ENCODE results near the gene ZSCAN26. TPM values are rescaled to one million over a fixed set of nuclear protein-coding genes. Genes with fewer than 3 reads are reported as not detected.
"Not testable (repeated sequence)": the region's sequence is repeated elsewhere in the genome, so short reads cannot be mapped to it uniquely, and the experiment has no call there.

Gene ZSCAN26
- polyA plus RNA-seq, 1 donor from 2014 or later: 91.2 TPM

DNA sequence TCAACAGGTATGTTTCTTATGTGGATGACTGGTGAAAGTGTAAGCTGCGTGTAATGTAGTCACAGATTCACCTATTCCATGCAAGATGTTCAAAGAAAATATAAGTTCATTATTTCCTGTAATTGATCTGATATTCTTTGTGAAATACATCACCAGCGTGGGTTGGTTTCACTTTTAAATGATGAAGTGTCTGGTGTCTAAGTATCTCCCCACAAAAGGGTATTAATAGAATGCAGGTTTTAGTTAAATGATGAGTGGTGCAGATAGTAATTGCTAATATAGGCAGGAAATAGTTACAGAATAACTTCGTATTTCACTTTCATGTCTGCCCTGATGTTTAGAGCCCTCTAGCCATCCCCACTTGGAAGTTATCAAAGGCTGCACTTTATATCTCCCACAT, 36.6 kb downstream of the ZSCAN26 start:
- H3K4me2 ChIP-seq (ENCODE audit: low read length): no peak overlapping the region

DNA sequence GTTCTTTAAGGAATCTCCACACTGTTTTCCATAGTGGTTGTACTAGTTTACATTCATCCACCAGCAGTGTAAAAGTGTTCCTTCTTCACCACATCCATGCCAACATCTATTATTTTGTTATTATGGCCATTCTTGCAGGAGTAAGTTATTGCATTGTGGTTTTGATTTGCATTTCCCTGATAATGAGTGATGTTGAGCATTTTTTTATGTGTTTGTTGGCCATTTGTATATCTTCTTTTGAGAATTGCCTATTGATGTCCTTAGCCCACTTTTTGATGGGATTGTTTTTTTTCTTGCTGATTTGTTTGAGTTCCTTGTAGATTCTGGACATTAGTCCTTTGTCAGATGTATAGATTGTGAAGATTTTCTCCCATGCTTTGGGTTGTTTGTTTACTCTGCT, 39.4 kb downstream of the ZSCAN26 start:
- not testable (repeated sequence) for H3K9me3 ChIP-seq (ENCODE audit: low read length); H3K79me2 ChIP-seq (replicated peaks; ENCODE audit: insufficient read depth, low read length); H3K4me3 ChIP-seq (ENCODE audit: low read length); H2AFZ ChIP-seq (ENCODE audit: low read depth, low read length); H3K36me3 ChIP-seq (ENCODE audit: insufficient read depth, low read length); H3K27ac ChIP-seq (ENCODE audit: low read length); H3K27me3 ChIP-seq (ENCODE audit: insufficient read depth, low read depth, low read length); H4K20me1 ChIP-seq (ENCODE audit: insufficient read depth); H3K9me2 ChIP-seq (ENCODE audit: insufficient read depth, low read length); H3K4me2 ChIP-seq (ENCODE audit: low read length); H3K9ac ChIP-seq (ENCODE audit: low read length); H3F3A ChIP-seq (ENCODE audit: insufficient read depth, low read length, poor library complexity, severe bottlenecking)

More for the DNA sequence above, 36.6 kb downstream of the ZSCAN26 start:
- H3K9me3 ChIP-seq (ENCODE audit: low read length): no peaks in the 10 kb centered on the region
- H3K79me2 ChIP-seq (replicated peaks; ENCODE audit: insufficient read depth, low read length): no peaks in the 10 kb centered on the region
- H4K20me1 ChIP-seq (ENCODE audit: insufficient read depth): no peaks in the 10 kb centered on the region
- H3K9me2 ChIP-seq (ENCODE audit: insufficient read depth, low read length): no peaks in the 10 kb centered on the region
- H3K27me3 ChIP-seq (ENCODE audit: insufficient read depth, low read depth, low read length): no peaks in the 10 kb centered on the region
- TF ChIP-seq MXI1 (conservative IDR thresholded peaks at IDR 0.05; ENCODE audit: poor library complexity, severe bottlenecking) (no peak), POLR2AphosphoS5 (IDR thresholded peaks at IDR 0.05) (no peak), SMC3 (conservative IDR thresholded peaks at IDR 0.05; ENCODE audit: poor library complexity) (no peak), TAF1 (IDR thresholded peaks at IDR 0.05; ENCODE audit: low read depth) (no peak), EP300 (conservative IDR thresholded peaks at IDR 0.05; ENCODE audit: poor library complexity, severe bottlenecking) (no peak), EZH2 (IDR thresholded peaks at IDR 0.05; ENCODE audit: borderline replicate concordance, insufficient read depth, low read length, poor library complexity, severe bottlenecking) (no peak)
- TF ChIP-seq, protein P1, sequence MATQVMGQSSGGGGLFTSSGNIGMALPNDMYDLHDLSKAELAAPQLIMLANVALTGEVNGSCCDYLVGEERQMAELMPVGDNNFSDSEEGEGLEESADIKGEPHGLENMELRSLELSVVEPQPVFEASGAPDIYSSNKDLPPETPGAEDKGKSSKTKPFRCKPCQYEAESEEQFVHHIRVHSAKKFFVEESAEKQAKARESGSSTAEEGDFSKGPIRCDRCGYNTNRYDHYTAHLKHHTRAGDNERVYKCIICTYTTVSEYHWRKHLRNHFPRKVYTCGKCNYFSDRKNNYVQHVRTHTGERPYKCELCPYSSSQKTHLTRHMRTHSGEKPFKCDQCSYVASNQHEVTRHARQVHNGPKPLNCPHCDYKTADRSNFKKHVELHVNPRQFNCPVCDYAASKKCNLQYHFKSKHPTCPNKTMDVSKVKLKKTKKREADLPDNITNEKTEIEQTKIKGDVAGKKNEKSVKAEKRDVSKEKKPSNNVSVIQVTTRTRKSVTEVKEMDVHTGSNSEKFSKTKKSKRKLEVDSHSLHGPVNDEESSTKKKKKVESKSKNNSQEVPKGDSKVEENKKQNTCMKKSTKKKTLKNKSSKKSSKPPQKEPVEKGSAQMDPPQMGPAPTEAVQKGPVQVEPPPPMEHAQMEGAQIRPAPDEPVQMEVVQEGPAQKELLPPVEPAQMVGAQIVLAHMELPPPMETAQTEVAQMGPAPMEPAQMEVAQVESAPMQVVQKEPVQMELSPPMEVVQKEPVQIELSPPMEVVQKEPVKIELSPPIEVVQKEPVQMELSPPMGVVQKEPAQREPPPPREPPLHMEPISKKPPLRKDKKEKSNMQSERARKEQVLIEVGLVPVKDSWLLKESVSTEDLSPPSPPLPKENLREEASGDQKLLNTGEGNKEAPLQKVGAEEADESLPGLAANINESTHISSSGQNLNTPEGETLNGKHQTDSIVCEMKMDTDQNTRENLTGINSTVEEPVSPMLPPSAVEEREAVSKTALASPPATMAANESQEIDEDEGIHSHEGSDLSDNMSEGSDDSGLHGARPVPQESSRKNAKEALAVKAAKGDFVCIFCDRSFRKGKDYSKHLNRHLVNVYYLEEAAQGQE (IDR thresholded peaks at IDR 0.05; ENCODE audit: borderline replicate concordance): no peak
- TF ChIP-seq, protein P2, sequence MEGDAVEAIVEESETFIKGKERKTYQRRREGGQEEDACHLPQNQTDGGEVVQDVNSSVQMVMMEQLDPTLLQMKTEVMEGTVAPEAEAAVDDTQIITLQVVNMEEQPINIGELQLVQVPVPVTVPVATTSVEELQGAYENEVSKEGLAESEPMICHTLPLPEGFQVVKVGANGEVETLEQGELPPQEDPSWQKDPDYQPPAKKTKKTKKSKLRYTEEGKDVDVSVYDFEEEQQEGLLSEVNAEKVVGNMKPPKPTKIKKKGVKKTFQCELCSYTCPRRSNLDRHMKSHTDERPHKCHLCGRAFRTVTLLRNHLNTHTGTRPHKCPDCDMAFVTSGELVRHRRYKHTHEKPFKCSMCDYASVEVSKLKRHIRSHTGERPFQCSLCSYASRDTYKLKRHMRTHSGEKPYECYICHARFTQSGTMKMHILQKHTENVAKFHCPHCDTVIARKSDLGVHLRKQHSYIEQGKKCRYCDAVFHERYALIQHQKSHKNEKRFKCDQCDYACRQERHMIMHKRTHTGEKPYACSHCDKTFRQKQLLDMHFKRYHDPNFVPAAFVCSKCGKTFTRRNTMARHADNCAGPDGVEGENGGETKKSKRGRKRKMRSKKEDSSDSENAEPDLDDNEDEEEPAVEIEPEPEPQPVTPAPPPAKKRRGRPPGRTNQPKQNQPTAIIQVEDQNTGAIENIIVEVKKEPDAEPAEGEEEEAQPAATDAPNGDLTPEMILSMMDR (IDR thresholded peaks at IDR 0.05; ENCODE audit: poor library complexity, severe bottlenecking): no peak
- no peaks in the 10 kb centered on the region for H3F3A ChIP-seq (ENCODE audit: insufficient read depth, low read length, poor library complexity, severe bottlenecking)
- H3K4me3 ChIP-seq (ENCODE audit: low read length): no peak overlapping the region
- H3K9ac ChIP-seq (ENCODE audit: low read length): no peak overlapping the region
- H3K36me3 ChIP-seq (ENCODE audit: insufficient read depth, low read length): no peaks in the 10 kb centered on the region
- no peak overlapping the region for H3K27ac ChIP-seq (ENCODE audit: low read length)
- no peak overlapping the region for H2AFZ ChIP-seq (ENCODE audit: low read depth, low read length)

DNA sequence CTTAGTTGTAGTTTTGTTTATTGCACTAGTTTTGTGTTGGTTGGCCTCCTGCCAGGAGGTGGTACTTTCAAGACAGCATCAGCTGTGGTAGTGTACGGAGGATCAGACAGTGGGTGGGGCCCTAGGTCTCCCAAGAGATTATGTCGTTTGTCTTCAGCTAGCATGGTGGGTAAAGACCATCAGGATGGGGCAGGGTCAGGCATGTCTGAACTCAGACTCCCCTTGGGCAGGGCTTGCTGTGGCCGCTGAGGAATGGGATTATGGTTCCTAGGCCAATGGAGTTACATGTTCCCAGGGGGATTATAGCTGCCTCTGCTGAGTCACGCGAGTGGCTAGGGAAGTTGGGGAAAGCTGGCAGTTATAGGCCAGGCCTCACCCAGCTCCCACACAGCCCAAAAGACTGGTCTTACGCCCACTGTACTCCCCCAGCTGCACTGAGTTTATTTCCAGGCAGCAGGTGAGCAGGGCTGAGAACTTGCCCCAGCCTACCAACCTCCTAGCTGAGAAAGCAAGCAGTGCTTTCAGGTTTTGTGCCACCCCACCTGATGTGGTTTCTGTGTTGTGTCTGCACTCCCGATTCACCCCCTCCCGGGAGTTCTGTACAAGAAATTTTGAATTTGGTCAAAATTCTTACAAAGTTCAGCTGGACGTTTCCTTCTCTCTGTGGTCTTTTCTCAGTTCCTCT, 44.3 kb downstream of the ZSCAN26 start:
- Histone ChIP-seq H3K9me2 (ENCODE audit: insufficient read depth, low read length) (no peaks in the 10 kb centered on the region), H3K4me2 (ENCODE audit: low read length) (no peak overlapping the region), H3K9me3 (ENCODE audit: low read length) (no peaks in the 10 kb centered on the region), H2AFZ (ENCODE audit: low read depth, low read length) (no peak overlapping the region), H3F3A (ENCODE audit: insufficient read depth, low read length, poor library complexity, severe bottlenecking) (no peaks in the 10 kb centered on the region), H3K27ac (ENCODE audit: low read length) (no peak overlapping the region), H3K79me2 (replicated peaks; ENCODE audit: insufficient read depth, low read length) (no peaks in the 10 kb centered on the region), H3K9ac (ENCODE audit: low read length) (no peak overlapping the region), H3K27me3 (ENCODE audit: insufficient read depth, low read depth, low read length) (no peaks in the 10 kb centered on the region), H3K36me3 (ENCODE audit: insufficient read depth, low read length) (no peaks in the 10 kb centered on the region), H4K20me1 (ENCODE audit: insufficient read depth) (no peaks in the 10 kb centered on the region), H3K4me3 (ENCODE audit: low read length) (no peak overlapping the region)
- TF ChIP-seq, protein P2 (IDR thresholded peaks at IDR 0.05; ENCODE audit: poor library complexity, severe bottlenecking): no peak
- TF ChIP-seq SMC3 (conservative IDR thresholded peaks at IDR 0.05; ENCODE audit: poor library complexity): no peak
- no peak for TF ChIP-seq RAD21 (conservative IDR thresholded peaks at IDR 0.05)
- TF ChIP-seq EZH2 (IDR thresholded peaks at IDR 0.05; ENCODE audit: borderline replicate concordance, insufficient read depth, low read length, poor library complexity, severe bottlenecking): no peak
- TF ChIP-seq, protein P1 (IDR thresholded peaks at IDR 0.05; ENCODE audit: borderline replicate concordance): no peak
- TF ChIP-seq MXI1 (conservative IDR thresholded peaks at IDR 0.05; ENCODE audit: poor library complexity, severe bottlenecking): no peak
- no peak for TF ChIP-seq POLR2AphosphoS5 (IDR thresholded peaks at IDR 0.05)
- no peak for TF ChIP-seq EP300 (conservative IDR thresholded peaks at IDR 0.05; ENCODE audit: poor library complexity, severe bottlenecking)
- no peak for TF ChIP-seq TAF1 (IDR thresholded peaks at IDR 0.05; ENCODE audit: low read depth)
